ENCODE results near the gene RPS3. TPM values are rescaled to one million over a fixed set of nuclear protein-coding genes. Genes with fewer than 3 reads are reported as not detected.

RPS3 gene
- polyA plus RNA-seq, 1 of the 3 experiments (the other 2 are of a cell fraction) = 4,540 TPM

DNA sequence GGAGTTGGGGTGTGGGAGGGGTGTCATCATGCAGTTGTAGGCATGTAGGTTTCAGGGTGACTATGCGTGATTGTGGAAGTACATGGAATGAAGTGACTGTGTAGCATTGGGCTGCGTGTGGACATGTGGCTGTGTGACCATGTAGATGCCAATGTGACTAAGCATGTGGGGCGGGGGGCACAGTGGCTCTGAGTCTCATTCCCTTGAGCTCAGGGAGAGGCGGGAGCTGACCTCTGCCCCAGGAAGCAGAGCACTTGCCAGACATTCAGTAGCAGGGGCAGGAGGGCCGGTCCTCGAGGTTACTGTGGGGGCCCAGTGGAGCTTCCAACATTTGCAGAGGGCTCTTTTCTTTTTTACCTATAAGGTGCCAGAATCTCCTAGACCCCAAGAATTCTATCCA lies 34.1 kb downstream of the RPS3 start:
- POLR2A ChIA-PET = interaction anchor here (0.7 kb wide), 1 partner anchor 9 kb away, joined by 3 read pairs; no protein-coding TSS in a partner anchor
- WGBS (ENCODE audit: low lambda C conversion rate) = 67% methylated on average over 5 of the region's 6 CpGs
- H3K27me3 ChIP-seq (ENCODE audit: insufficient read depth) = peaks cover 9% of the 10 kb centered on the region
- no peak overlapping the region for H3K4me2 ChIP-seq
- no peaks in the 10 kb centered on the region for H3K36me3 ChIP-seq (replicated peaks in 1 of 2; ENCODE audit: control insufficient read depth in 1 of 2, insufficient read depth in 2 of 2, low read length in 1 of 2)
- no peak overlapping the region for H2AFZ ChIP-seq (ENCODE audit: low read depth)
- no peak for TF ChIP-seq SIN3A (IDR thresholded peaks at IDR 0.05; ENCODE audit: borderline replicate concordance, low read depth, low read length)
- no peak for TF ChIP-seq TCF12 (IDR thresholded peaks at IDR 0.05)
- no peak for TF ChIP-seq RXRA (IDR thresholded peaks at IDR 0.05; ENCODE audit: borderline replicate concordance, low read depth)
- TF ChIP-seq EP300 (IDR thresholded peaks at IDR 0.05; ENCODE audit: borderline replicate concordance in 1 of 2, low read depth in 1 of 2, low read length in 1 of 2) = no peak
- TF ChIP-seq CTCF (IDR thresholded peaks at IDR 0.05) = no peak
- no peak for TF ChIP-seq FOXJ3 (CRISPR knock-in tag; IDR thresholded peaks at IDR 0.05)
- no peak for TF ChIP-seq MXI1 (IDR thresholded peaks at IDR 0.05; ENCODE audit: low read depth, low read length)
- no peak for TF ChIP-seq FOSL2 (IDR thresholded peaks at IDR 0.05; ENCODE audit: borderline replicate concordance, low read depth)
- no peak for TF ChIP-seq YY1 (IDR thresholded peaks at IDR 0.05; ENCODE audit: low read depth)
- no peak for TF ChIP-seq POLR2AphosphoS5 (IDR thresholded peaks at IDR 0.05; ENCODE audit: low read depth, low read length)
- TF ChIP-seq EZH2phosphoT487 (IDR thresholded peaks at IDR 0.05; ENCODE audit: borderline replicate concordance, low read depth) = no peak
- TF ChIP-seq FOXM1 (IDR thresholded peaks at IDR 0.05; ENCODE audit: low read depth) = no peak
- no peak for TF ChIP-seq MAX (IDR thresholded peaks at IDR 0.05; ENCODE audit: low read depth)
- no peak for TF ChIP-seq GABPA (IDR thresholded peaks at IDR 0.05; ENCODE audit: low read depth)
- TF ChIP-seq, protein P1, sequence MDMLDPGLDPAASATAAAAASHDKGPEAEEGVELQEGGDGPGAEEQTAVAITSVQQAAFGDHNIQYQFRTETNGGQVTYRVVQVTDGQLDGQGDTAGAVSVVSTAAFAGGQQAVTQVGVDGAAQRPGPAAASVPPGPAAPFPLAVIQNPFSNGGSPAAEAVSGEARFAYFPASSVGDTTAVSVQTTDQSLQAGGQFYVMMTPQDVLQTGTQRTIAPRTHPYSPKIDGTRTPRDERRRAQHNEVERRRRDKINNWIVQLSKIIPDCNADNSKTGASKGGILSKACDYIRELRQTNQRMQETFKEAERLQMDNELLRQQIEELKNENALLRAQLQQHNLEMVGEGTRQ (IDR thresholded peaks at IDR 0.05; ENCODE audit: borderline replicate concordance, low read depth, low read length) = no peak
- no peak for TF ChIP-seq NRF1 (IDR thresholded peaks at IDR 0.05; ENCODE audit: low read depth, low read length)
- TF ChIP-seq USF1 (IDR thresholded peaks at IDR 0.05; ENCODE audit: borderline replicate concordance, low read depth) = no peak
- no peak for TF ChIP-seq RFX5 (IDR thresholded peaks at IDR 0.05; ENCODE audit: low read length)
- no peak for TF ChIP-seq NFIC (IDR thresholded peaks at IDR 0.05; ENCODE audit: borderline replicate concordance)
- no peak for TF ChIP-seq ZBTB33 (IDR thresholded peaks at IDR 0.05; ENCODE audit: borderline replicate concordance, low read depth)
- H3K4me3 ChIP-seq (ENCODE audit: low read depth in 2 of 2, low read length in 1 of 2) = no peak overlapping the region
- H4K20me1 ChIP-seq (ENCODE audit: insufficient read depth) = no peaks in the 10 kb centered on the region
- no peak for DNase-seq
- no peaks in the 10 kb centered on the region for H3K79me2 ChIP-seq (ENCODE audit: insufficient read depth)
- CTCF ChIA-PET = interaction anchor here (0.9 to 9.0 kb wide), 6 partner anchors 12 to 113 kb away, joined by 3 to 54 read pairs (median 20); no protein-coding TSS in a partner anchor
- no peak overlapping the region for H3K27ac ChIP-seq (ENCODE audit: low read depth in 2 of 2, low read length in 1 of 2)
- peaks cover 0 to 18% of the 10 kb centered on the region in 2 experiments; a peak in 1 of 4 replicates for H3K4me1 ChIP-seq (ENCODE audit: control insufficient read depth in 1 of 2, insufficient read depth in 2 of 2, low read depth in 1 of 2, low read length in 1 of 2)
- H3K9me3 ChIP-seq = no peaks in the 10 kb centered on the region
- no peaks in the 10 kb centered on the region for H3K9me2 ChIP-seq
- no peak overlapping the region for H3K9ac ChIP-seq
- no peaks in the 10 kb centered on the region for H3F3A ChIP-seq (replicated peaks; ENCODE audit: insufficient read depth)
